Calu3 (cell line): ENCODE measurements around the gene THUMPD3. TPM values are rescaled to one million over a fixed set of nuclear protein-coding genes. Genes with fewer than 3 reads are reported as not detected.

Experiments used
- BruUV-seq: library from RNA; stranded (reverse); fragments of 400-500 nt; replicated peaks from 2 replicates; lab custom pipeline; 2021; lab: Mats Ljungman, UMichigan
- CTCF ChIA-PET: fragments of 300-600 bp; sonication (Branson Sonifier 250); formaldehyde crosslinking; loops from one replicate; lab custom pipeline; 2022; ENCODE audit warnings: antibody characterized with exemption; lab: Charles Lee
- DNase-seq: peaks from one replicate; pipeline ENCODE4 v3.0.0; 2022
- H3K27ac Mint-ChIP-seq: one replicate; pipeline ENCODE4 v1.8.0; 2022; ENCODE audit warnings: mixed read lengths; ENCODE audit not compliant: unreplicated experiment
- H3K27me3 Mint-ChIP-seq: one replicate; pipeline ENCODE4 v1.8.0; 2022; ENCODE audit warnings: mixed read lengths; ENCODE audit not compliant: unreplicated experiment
- H3K36me3 Mint-ChIP-seq: one replicate; pipeline ENCODE4 v1.8.0; 2022; ENCODE audit warnings: mild to moderate bottlenecking, moderate library complexity, mixed read lengths; ENCODE audit not compliant: insufficient read depth, unreplicated experiment
- H3K4me1 Mint-ChIP-seq: one replicate; pipeline ENCODE4 v1.8.0; 2022; ENCODE audit warnings: mild to moderate bottlenecking, low read depth, mixed read lengths; ENCODE audit not compliant: unreplicated experiment
- H3K4me3 Mint-ChIP-seq: one replicate; pipeline ENCODE4 v1.8.0; 2022; ENCODE audit warnings: mild to moderate bottlenecking, low read depth, moderate library complexity, mixed read lengths; ENCODE audit not compliant: unreplicated experiment
- H3K9me3 Mint-ChIP-seq: one replicate; pipeline ENCODE4 v1.8.0; 2022; ENCODE audit warnings: low read depth, mixed read lengths; ENCODE audit not compliant: unreplicated experiment
- CTCF ChIP-seq: fragments of 200-600 bp; IDR thresholded peaks from one replicate; pipeline ENCODE4 v1.8.0; 2022; ENCODE audit warnings: antibody characterized with exemption; ENCODE audit not compliant: unreplicated experiment
- intact Hi-C: fragments of 100-400 bp; cut with micrococcal nuclease; formaldehyde crosslinking; loops from one replicate; pipeline ENCODE4 v1.10.0; 2022; ENCODE audit not compliant: unreplicated experiment
- total RNA-seq: library from RNA; stranded (reverse); gene quantifications from 2 replicates; pipeline ENCODE4 v1.2.3, GENCODE V29; 2022

The THUMPD3 gene
- total RNA-seq, 1 experiment from 2014 or later, result 57.7 TPM

- intact Hi-C loops, result no loop called here
- no peak for TF ChIP-seq CTCF
- no peak overlapping the region for H3K27ac Mint-ChIP-seq
- CTCF ChIA-PET, result interaction anchor here (1.1 kb wide), 1 partner anchor 10 kb away, joined by 3 read pairs; no protein-coding TSS in a partner anchor
- H3K36me3 Mint-ChIP-seq, result no peaks in the 10 kb centered on the region
- no peaks in the 10 kb centered on the region for H3K9me3 Mint-ChIP-seq
- no TSS peak for BruUV-seq
- no peaks in the 10 kb centered on the region for H3K27me3 Mint-ChIP-seq
- no peak overlapping the region for H3K4me3 Mint-ChIP-seq
- DNase-seq, result no peak
- peaks cover 28% of the 10 kb centered on the region for H3K4me1 Mint-ChIP-seq
Observed at GRCh38 chr3:9343115-9343514, 19.7 kb upstream of the THUMPD3 start.

GRCh38 chr3:9345041-9345440 is 17.8 kb upstream of the THUMPD3 start:
- TF ChIP-seq CTCF, result no peak
- CTCF ChIA-PET, result no interaction called here
- peaks cover 3% of the 10 kb centered on the region for H3K36me3 Mint-ChIP-seq
- H3K9me3 Mint-ChIP-seq, result no peaks in the 10 kb centered on the region
- peaks cover 38% of the 10 kb centered on the region for H3K4me1 Mint-ChIP-seq
- intact Hi-C loops, result no loop called here
- no TSS peak for BruUV-seq
- no peak overlapping the region for H3K4me3 Mint-ChIP-seq
- DNase-seq, result no peak
- H3K27me3 Mint-ChIP-seq, result no peaks in the 10 kb centered on the region
- H3K27ac Mint-ChIP-seq, result no peak overlapping the region

- Mint-ChIP-seq H3K27ac (no peak overlapping the region), H3K36me3 (peaks cover 4% of the 10 kb centered on the region), H3K27me3 (no peaks in the 10 kb centered on the region), H3K4me3 (no peak overlapping the region), H3K9me3 (no peaks in the 10 kb centered on the region), H3K4me1 (peaks cover 40% of the 10 kb centered on the region)
- DNase-seq, result no peak
- no TSS peak for BruUV-seq
- CTCF ChIA-PET, result no interaction called here
- intact Hi-C loops, result no loop called here
- no peak for TF ChIP-seq CTCF
Observed at GRCh38 chr3:9346141-9346540, 16.7 kb upstream of the THUMPD3 start.

GRCh38 chr3:9347081-9347480 is 15.8 kb upstream of the THUMPD3 start:
- no TSS peak for BruUV-seq
- Mint-ChIP-seq H3K9me3 (no peaks in the 10 kb centered on the region), H3K27me3 (no peaks in the 10 kb centered on the region), H3K27ac (no peak overlapping the region), H3K4me3 (no peak overlapping the region), H3K36me3 (peaks cover 10% of the 10 kb centered on the region), H3K4me1 (peaks cover 50% of the 10 kb centered on the region)
- DNase-seq, result no peak
- intact Hi-C loops, result no loop called here
- CTCF ChIA-PET, result no interaction called here
- no peak for TF ChIP-seq CTCF
